Upper lobe of left lung (tissue), 4 donors: ENCODE results near the gene SOX13.

Source experiments
- CTCF ChIP-seq, 6 experiments: fragments of 450-650 bp in 4 of 6; fragments of 200-600 bp in 2 of 6; sonication (generic) in 2 of 6; IDR thresholded peaks; one replicate each; pipeline ENCODE4 v1.5.1; 2016 to 2019; ENCODE audit warnings: antibody characterized with exemption in 6 of 6
- EP300 ChIP-seq, 4 donors: sonication (generic); formaldehyde crosslinking; IDR thresholded peaks; one replicate each; pipeline ENCODE4 v1.5.1; 2017; ENCODE audit warnings: antibody characterized with exemption in 4 of 4, control low read depth in 2 of 4
- POLR2A ChIP-seq, 4 donors: fragments of 450-650 bp; IDR thresholded peaks; one replicate each; pipeline ENCODE4 v1.5.1; 2016 to 2017; ENCODE audit warnings: antibody characterized with exemption in 4 of 4, mild to moderate bottlenecking in 2 of 4

DNA sequence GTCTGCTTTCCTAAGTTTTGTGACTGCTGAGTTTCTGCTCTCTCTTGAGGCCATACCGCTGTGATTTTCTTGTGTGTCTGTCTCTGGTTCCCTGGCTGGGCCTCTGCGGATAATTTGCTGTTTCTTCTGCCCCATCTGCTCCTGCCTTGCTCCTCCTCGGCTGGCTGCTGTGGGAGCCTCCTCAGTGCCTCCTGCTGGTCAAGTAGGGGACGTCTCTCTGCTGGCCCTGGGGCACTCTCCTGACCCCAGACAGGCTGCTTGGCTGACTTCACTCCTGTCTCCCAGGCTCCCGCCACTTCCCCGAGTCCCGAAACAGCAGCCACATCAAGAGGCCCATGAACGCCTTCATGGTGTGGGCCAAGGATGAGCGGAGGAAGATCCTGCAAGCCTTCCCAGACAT lies 50.5 kb downstream of the SOX13 start:
- TF ChIP-seq POLR2A (IDR thresholded peaks at IDR 0.05): no peak
- TF ChIP-seq CTCF (IDR thresholded peaks at IDR 0.05): peak; percentile 12 to 52 (median 31)
- TF ChIP-seq EP300 (IDR thresholded peaks at IDR 0.05): no peak
